ENCODE results near the gene PPP3CA.

The PPP3CA gene

DNA sequence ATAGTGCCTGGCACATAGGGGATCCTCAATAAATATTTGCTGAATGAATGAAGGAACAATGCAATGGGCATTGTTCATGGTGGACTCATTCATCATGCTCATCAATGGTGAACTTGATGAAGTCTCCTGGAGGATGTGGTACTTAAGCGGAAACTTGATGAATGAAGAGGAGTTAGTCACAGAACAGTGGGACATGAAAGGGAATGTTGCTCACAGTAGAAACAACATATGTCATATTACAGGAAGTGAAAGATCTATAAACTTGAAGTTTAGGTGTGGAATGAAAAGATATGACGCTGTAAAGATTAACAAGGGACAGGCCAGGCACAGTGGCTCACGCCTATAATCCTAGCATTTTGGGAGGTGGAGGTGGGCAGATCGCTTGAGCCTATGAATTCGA, 224.1 kb downstream of the PPP3CA start:
- no peak overlapping the region for H3K23ac ChIP-seq (ENCODE audit: low read length)
- no peak overlapping the region for H3K27ac ChIP-seq (ENCODE audit: low read depth, low read length)
- WGBS (ENCODE audit: extremely low coverage, insufficient coverage, insufficient read length), result no CpG with 5 or more reads among the region's 5 CpGs
- H3K4me2 ChIP-seq (ENCODE audit: low read length), result no peak overlapping the region
- DNase-seq, result no peak
- no peaks in the 10 kb centered on the region for H3K79me2 ChIP-seq (ENCODE audit: control insufficient read depth, insufficient read depth, low read length, poor library complexity)
- H3K79me1 ChIP-seq (ENCODE audit: low read length), result no peaks in the 10 kb centered on the region
- H3K36me3 ChIP-seq (ENCODE audit: control insufficient read depth in 1 of 2, insufficient read depth in 2 of 2, low read length in 2 of 2), result no peaks in the 10 kb centered on the region
- H3K4me1 ChIP-seq (ENCODE audit: control insufficient read depth in 1 of 2, insufficient read depth in 2 of 2, low read length in 2 of 2), result no peaks in the 10 kb centered on the region
- H3K14ac ChIP-seq (ENCODE audit: low read length), result no peak overlapping the region
- H2AFZ ChIP-seq (ENCODE audit: insufficient read depth, low read length, poor library complexity), result no peak overlapping the region
- H2BK5ac ChIP-seq (ENCODE audit: low read depth, low read length, poor library complexity), result no peak overlapping the region
- H4K12ac ChIP-seq (ENCODE audit: low read depth, low read length), result no peak overlapping the region
- H3K27me3 ChIP-seq (ENCODE audit: insufficient read depth, low read length), result no peaks in the 10 kb centered on the region
- no peak overlapping the region for H2AK5ac ChIP-seq (ENCODE audit: low read length)
- H4K8ac ChIP-seq (ENCODE audit: low read depth, low read length), result no peak overlapping the region
- no peak overlapping the region for H3K4me3 ChIP-seq (ENCODE audit: low read depth, low read length)
- H4K91ac ChIP-seq (ENCODE audit: low read depth, low read length), result no peak overlapping the region
- H2BK120ac ChIP-seq (ENCODE audit: insufficient read depth, low read length, poor library complexity), result no peak overlapping the region
- H3K9ac ChIP-seq (ENCODE audit: low read length), result no peak overlapping the region
- H3K4ac ChIP-seq (ENCODE audit: low read depth, low read length), result no peak overlapping the region
- no peaks in the 10 kb centered on the region for H3K9me3 ChIP-seq (ENCODE audit: insufficient read depth, low read depth, low read length)
- no peak overlapping the region for H3K18ac ChIP-seq (ENCODE audit: low read length)
- H2BK12ac ChIP-seq (ENCODE audit: low read length), result no peak overlapping the region

GRCh38 chr4:101122019-101122418, 225.3 kb downstream of the PPP3CA start:
- Histone ChIP-seq H3K9ac (ENCODE audit: low read length) (no peak overlapping the region), H3K4me2 (ENCODE audit: low read length) (no peak overlapping the region), H4K8ac (ENCODE audit: low read depth, low read length) (no peak overlapping the region), H4K91ac (ENCODE audit: low read depth, low read length) (no peak overlapping the region), H2BK120ac (ENCODE audit: insufficient read depth, low read length, poor library complexity) (no peak overlapping the region), H4K12ac (ENCODE audit: low read depth, low read length) (no peak overlapping the region), H3K14ac (ENCODE audit: low read length) (no peak overlapping the region), H3K18ac (ENCODE audit: low read length) (no peak overlapping the region), H3K79me1 (ENCODE audit: low read length) (no peaks in the 10 kb centered on the region), H3K4me3 (ENCODE audit: low read depth, low read length) (no peak overlapping the region), H3K27ac (ENCODE audit: low read depth, low read length) (no peak overlapping the region), H3K4me1 (ENCODE audit: control insufficient read depth in 1 of 2, insufficient read depth in 2 of 2, low read length in 2 of 2) (no peaks in the 10 kb centered on the region), H2BK5ac (ENCODE audit: low read depth, low read length, poor library complexity) (no peak overlapping the region), H2AK5ac (ENCODE audit: low read length) (no peak overlapping the region), H3K4ac (ENCODE audit: low read depth, low read length) (no peak overlapping the region), H3K27me3 (ENCODE audit: insufficient read depth, low read length) (no peaks in the 10 kb centered on the region), H3K36me3 (ENCODE audit: control insufficient read depth in 1 of 2, insufficient read depth in 2 of 2, low read length in 2 of 2) (no peaks in the 10 kb centered on the region), H3K9me3 (ENCODE audit: insufficient read depth, low read depth, low read length) (no peaks in the 10 kb centered on the region), H3K23ac (ENCODE audit: low read length) (no peak overlapping the region), H2AFZ (ENCODE audit: insufficient read depth, low read length, poor library complexity) (no peak overlapping the region), H3K79me2 (ENCODE audit: control insufficient read depth, insufficient read depth, low read length, poor library complexity) (no peaks in the 10 kb centered on the region), H2BK12ac (ENCODE audit: low read length) (no peak overlapping the region)
- DNase-seq, result no peak

GRCh38 chr4:101119141-101119540, 228.2 kb downstream of the PPP3CA start:
- H3K14ac ChIP-seq (ENCODE audit: low read length), result no peak overlapping the region
- H3K23ac ChIP-seq (ENCODE audit: low read length), result no peak overlapping the region
- no peaks in the 10 kb centered on the region for H3K9me3 ChIP-seq (ENCODE audit: insufficient read depth, low read depth, low read length)
- H2BK5ac ChIP-seq (ENCODE audit: low read depth, low read length, poor library complexity), result no peak overlapping the region
- no peak overlapping the region for H2AFZ ChIP-seq (ENCODE audit: insufficient read depth, low read length, poor library complexity)
- H3K18ac ChIP-seq (ENCODE audit: low read length), result no peak overlapping the region
- no peak overlapping the region for H2BK12ac ChIP-seq (ENCODE audit: low read length)
- no peaks in the 10 kb centered on the region for H3K27me3 ChIP-seq (ENCODE audit: insufficient read depth, low read length)
- WGBS (ENCODE audit: extremely low coverage, insufficient coverage, insufficient read length), result no CpG with 5 or more reads among the region's 3 CpGs
- no peak for DNase-seq
- H3K36me3 ChIP-seq (ENCODE audit: control insufficient read depth in 1 of 2, insufficient read depth in 2 of 2, low read length in 2 of 2), result no peaks in the 10 kb centered on the region
- no peak overlapping the region for H3K4ac ChIP-seq (ENCODE audit: low read depth, low read length)
- no peak overlapping the region for H2BK120ac ChIP-seq (ENCODE audit: insufficient read depth, low read length, poor library complexity)
- no peak overlapping the region for H3K4me3 ChIP-seq (ENCODE audit: low read depth, low read length)
- no peaks in the 10 kb centered on the region for H3K4me1 ChIP-seq (ENCODE audit: control insufficient read depth in 1 of 2, insufficient read depth in 2 of 2, low read length in 2 of 2)
- H3K9ac ChIP-seq (ENCODE audit: low read length), result no peak overlapping the region
- no peak overlapping the region for H3K4me2 ChIP-seq (ENCODE audit: low read length)
- no peak overlapping the region for H4K91ac ChIP-seq (ENCODE audit: low read depth, low read length)
- no peaks in the 10 kb centered on the region for H3K79me1 ChIP-seq (ENCODE audit: low read length)
- H4K12ac ChIP-seq (ENCODE audit: low read depth, low read length), result no peak overlapping the region
- H4K8ac ChIP-seq (ENCODE audit: low read depth, low read length), result no peak overlapping the region
- no peak overlapping the region for H2AK5ac ChIP-seq (ENCODE audit: low read length)
- no peaks in the 10 kb centered on the region for H3K79me2 ChIP-seq (ENCODE audit: control insufficient read depth, insufficient read depth, low read length, poor library complexity)
- no peak overlapping the region for H3K27ac ChIP-seq (ENCODE audit: low read depth, low read length)

- Histone ChIP-seq H2AFZ (ENCODE audit: insufficient read depth, low read length, poor library complexity) (no peak overlapping the region), H3K36me3 (ENCODE audit: control insufficient read depth in 1 of 2, insufficient read depth in 2 of 2, low read length in 2 of 2) (no peaks in the 10 kb centered on the region), H3K23ac (ENCODE audit: low read length) (no peak overlapping the region), H4K8ac (ENCODE audit: low read depth, low read length) (no peak overlapping the region), H3K4me3 (ENCODE audit: low read depth, low read length) (no peak overlapping the region), H3K9me3 (ENCODE audit: insufficient read depth, low read depth, low read length) (no peaks in the 10 kb centered on the region), H3K18ac (ENCODE audit: low read length) (no peak overlapping the region), H3K79me1 (ENCODE audit: low read length) (no peaks in the 10 kb centered on the region), H3K9ac (ENCODE audit: low read length) (no peak overlapping the region), H4K91ac (ENCODE audit: low read depth, low read length) (no peak overlapping the region), H3K4me2 (ENCODE audit: low read length) (no peak overlapping the region), H3K4ac (ENCODE audit: low read depth, low read length) (no peak overlapping the region), H3K4me1 (ENCODE audit: control insufficient read depth in 1 of 2, insufficient read depth in 2 of 2, low read length in 2 of 2) (no peaks in the 10 kb centered on the region), H2BK12ac (ENCODE audit: low read length) (no peak overlapping the region), H2BK120ac (ENCODE audit: insufficient read depth, low read length, poor library complexity) (no peak overlapping the region), H2BK5ac (ENCODE audit: low read depth, low read length, poor library complexity) (no peak overlapping the region), H3K27me3 (ENCODE audit: insufficient read depth, low read length) (no peaks in the 10 kb centered on the region), H4K12ac (ENCODE audit: low read depth, low read length) (no peak overlapping the region), H2AK5ac (ENCODE audit: low read length) (no peak overlapping the region), H3K27ac (ENCODE audit: low read depth, low read length) (no peak overlapping the region), H3K14ac (ENCODE audit: low read length) (no peak overlapping the region), H3K79me2 (ENCODE audit: control insufficient read depth, insufficient read depth, low read length, poor library complexity) (no peaks in the 10 kb centered on the region)
- no peak for DNase-seq
- WGBS (ENCODE audit: extremely low coverage, insufficient coverage, insufficient read length), result no CpG with 5 or more reads among the region's 1 CpG
These were observed 228.7 kb downstream of the PPP3CA start for GRCh38 chr4:101118617-101119016.
